GM10266 (cell line): ENCODE measurements around the gene HLA-DOB.

Experiments
- DNase-seq: peaks from one replicate; pipeline ENCODE4 v3.0.0; 2012; ENCODE audit errors: extremely low spot score
- TF ChIP-seq, protein P1 (sequence below): IDR thresholded peaks from 2 replicates; pipeline ENCODE4 v1.5.1; 2012; ENCODE audit warnings: mild to moderate bottlenecking, low read depth; ENCODE audit not compliant: control insufficient read depth, insufficient read depth; ENCODE audit errors: missing control alignments

HLA-DOB gene

GRCh38 chr6:32843331-32843978, 26.7 kb upstream of the HLA-DOB start:
- no peak for DNase-seq
- TF ChIP-seq, protein P1, sequence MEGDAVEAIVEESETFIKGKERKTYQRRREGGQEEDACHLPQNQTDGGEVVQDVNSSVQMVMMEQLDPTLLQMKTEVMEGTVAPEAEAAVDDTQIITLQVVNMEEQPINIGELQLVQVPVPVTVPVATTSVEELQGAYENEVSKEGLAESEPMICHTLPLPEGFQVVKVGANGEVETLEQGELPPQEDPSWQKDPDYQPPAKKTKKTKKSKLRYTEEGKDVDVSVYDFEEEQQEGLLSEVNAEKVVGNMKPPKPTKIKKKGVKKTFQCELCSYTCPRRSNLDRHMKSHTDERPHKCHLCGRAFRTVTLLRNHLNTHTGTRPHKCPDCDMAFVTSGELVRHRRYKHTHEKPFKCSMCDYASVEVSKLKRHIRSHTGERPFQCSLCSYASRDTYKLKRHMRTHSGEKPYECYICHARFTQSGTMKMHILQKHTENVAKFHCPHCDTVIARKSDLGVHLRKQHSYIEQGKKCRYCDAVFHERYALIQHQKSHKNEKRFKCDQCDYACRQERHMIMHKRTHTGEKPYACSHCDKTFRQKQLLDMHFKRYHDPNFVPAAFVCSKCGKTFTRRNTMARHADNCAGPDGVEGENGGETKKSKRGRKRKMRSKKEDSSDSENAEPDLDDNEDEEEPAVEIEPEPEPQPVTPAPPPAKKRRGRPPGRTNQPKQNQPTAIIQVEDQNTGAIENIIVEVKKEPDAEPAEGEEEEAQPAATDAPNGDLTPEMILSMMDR, result no peak

GRCh38 chr6:32842690-32843089, 25.9 kb upstream of the HLA-DOB start:
- TF ChIP-seq, protein P1, result no peak
- no peak for DNase-seq

GRCh38 chr6:32842021-32842650, 25.3 kb upstream of the HLA-DOB start:
- TF ChIP-seq, protein P1, result no peak
- no peak for DNase-seq

GRCh38 chr6:32840604-32841246, 23.9 kb upstream of the HLA-DOB start:
- TF ChIP-seq, protein P1, result no peak
- DNase-seq, result peak; percentile 40

DNA sequence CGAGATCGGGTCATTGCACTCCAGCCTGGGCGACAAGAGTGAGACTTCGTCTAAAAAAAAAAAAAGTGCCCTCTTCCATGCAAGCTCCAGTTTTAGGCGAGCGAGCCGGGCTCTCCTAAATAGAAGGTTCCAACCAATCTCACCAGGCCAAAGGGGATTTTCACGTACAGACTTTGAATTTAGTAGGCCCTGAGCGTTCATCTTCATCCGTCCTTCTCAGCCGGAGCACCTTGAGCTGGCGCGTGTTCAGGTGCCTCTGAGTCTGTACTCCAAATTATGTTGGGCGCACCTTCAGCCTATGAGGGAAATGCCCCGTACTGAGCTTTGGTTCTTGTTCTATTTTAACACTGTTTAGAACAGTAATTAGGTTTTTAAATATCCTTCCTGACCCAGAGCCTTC, 22.6 kb upstream of the HLA-DOB start:
- no peak for DNase-seq
- TF ChIP-seq, protein P1, result no peak

GRCh38 chr6:32838114-32838958, 21.5 kb upstream of the HLA-DOB start, which contains the start of gene TAP2:
Gene TAP2 (minus strand): TSS chr6:32838739. CDS start chr6:32838233, 506 bp downstream.
- peak; percentile 88 for DNase-seq
- TF ChIP-seq, protein P1, result peak; percentile 97
